Measurements from ENCODE around the gene COX20. TPM values are rescaled to one million over a fixed set of nuclear protein-coding genes. Genes with fewer than 3 reads are reported as not detected.

Gene COX20
- total RNA-seq, 2 experiments from 2014 or later, result 22.2 to 22.9 TPM

- Mint-ChIP-seq H3K4me1 (peaks cover 82% of the 10 kb centered on the region), H3K27ac (peak overlapping the region; percentile 48), H3K9me3 (no peaks in the 10 kb centered on the region), H3K36me3 (ENCODE audit: low read depth) (peaks cover 91% of the 10 kb centered on the region), H3K27me3 (no peaks in the 10 kb centered on the region), H3K4me3 (no peak overlapping the region)
- CTCF ChIA-PET, result interaction anchor here (1.3 to 9.1 kb wide), 2 partner anchors 22 to 184 kb away, joined by 8 to 92 read pairs; partner anchors contain the start of gene COX20
- POLR2A ChIA-PET, result interaction anchor here (7.7 to 21.6 kb wide), 2 partner anchors 6 to 18 kb away, joined by 131 to 925 read pairs; partner anchors contain the start of gene COX20
- no peak for DNase-seq
These were observed 22.9 kb downstream of the COX20 start for GRCh38 chr1:244858357-244858756.

GRCh38 chr1:244860078-244860477 lies 24.6 kb downstream of the COX20 start:
- ChIA-PET CTCF (interaction anchor here (0.9 to 9.1 kb wide), 3 partner anchors 24 to 183 kb away, joined by 4 to 92 read pairs (median 6); partner anchors contain the start of gene COX20), POLR2A (interaction anchor here (0.8 to 21.6 kb wide), 4 partner anchors 7 to 109 kb away, joined by 3 to 925 read pairs (median 138); partner anchors contain the start of gene COX20)
- H3K9me3 Mint-ChIP-seq, result no peaks in the 10 kb centered on the region
- peak overlapping the region; percentile 81 for H3K4me3 Mint-ChIP-seq
- H3K36me3 Mint-ChIP-seq (ENCODE audit: low read depth), result peaks cover 84% of the 10 kb centered on the region
- peaks cover 69% of the 10 kb centered on the region for H3K4me1 Mint-ChIP-seq
- DNase-seq, result no peak
- no peaks in the 10 kb centered on the region for H3K27me3 Mint-ChIP-seq
- peak overlapping the region; percentile 8 for H3K27ac Mint-ChIP-seq

- peak overlapping the region; percentile 70 for H3K27ac Mint-ChIP-seq
- H3K4me1 Mint-ChIP-seq, result peaks cover 68% of the 10 kb centered on the region
- H3K9me3 Mint-ChIP-seq, result no peaks in the 10 kb centered on the region
- no peak for DNase-seq
- H3K36me3 Mint-ChIP-seq (ENCODE audit: low read depth), result peaks cover 74% of the 10 kb centered on the region
- ChIA-PET CTCF (interaction anchor here (1.3 to 9.1 kb wide), 6 partner anchors 8 to 182 kb away, joined by 4 to 92 read pairs (median 7); partner anchors contain the start of gene COX20), POLR2A (interaction anchor here (2.0 to 21.6 kb wide), 5 partner anchors 8 to 181 kb away, joined by 5 to 925 read pairs (median 131); partner anchors contain the start of gene COX20)
- H3K4me3 Mint-ChIP-seq, result peak overlapping the region; percentile 81
- H3K27me3 Mint-ChIP-seq, result no peaks in the 10 kb centered on the region
These were observed 25.6 kb downstream of the COX20 start for GRCh38 chr1:244860914-244861610.

GRCh38 chr1:244861683-244862082 lies 26.2 kb downstream of the COX20 start:
- no peaks in the 10 kb centered on the region for H3K9me3 Mint-ChIP-seq
- H3K27ac Mint-ChIP-seq, result peak overlapping the region; percentile 70
- POLR2A ChIA-PET, result interaction anchor here (1.2 to 21.6 kb wide), 6 partner anchors 9 to 181 kb away, joined by 3 to 925 read pairs (median 72); partner anchors contain the start of gene COX20
- CTCF ChIA-PET, result interaction anchor here (0.8 to 9.1 kb wide), 8 partner anchors 8 to 703 kb away, joined by 3 to 92 read pairs (median 5); partner anchors contain the start of gene COX20
- peaks cover 67% of the 10 kb centered on the region for H3K36me3 Mint-ChIP-seq (ENCODE audit: low read depth)
- peak overlapping the region; percentile 81 for H3K4me3 Mint-ChIP-seq
- DNase-seq, result no peak
- H3K4me1 Mint-ChIP-seq, result peaks cover 66% of the 10 kb centered on the region
- no peaks in the 10 kb centered on the region for H3K27me3 Mint-ChIP-seq

- H3K4me1 Mint-ChIP-seq, result peaks cover 61% of the 10 kb centered on the region
- no peaks in the 10 kb centered on the region for H3K27me3 Mint-ChIP-seq
- H3K9me3 Mint-ChIP-seq, result no peaks in the 10 kb centered on the region
- peak overlapping the region; percentile 81 for H3K4me3 Mint-ChIP-seq
- DNase-seq, result no peak
- POLR2A ChIA-PET, result interaction anchor here (1.1 to 21.6 kb wide), 9 partner anchors 8 to 411 kb away, joined by 3 to 925 read pairs (median 11); partner anchors contain the start of genes ADSS2 and COX20
- H3K27ac Mint-ChIP-seq, result peak overlapping the region; percentile 91
- CTCF ChIA-PET, result interaction anchor here (0.8 to 9.1 kb wide), 8 partner anchors 9 to 703 kb away, joined by 3 to 92 read pairs (median 5); partner anchors contain the start of gene COX20
- H3K36me3 Mint-ChIP-seq (ENCODE audit: low read depth), result peaks cover 61% of the 10 kb centered on the region
These were observed 26.9 kb downstream of the COX20 start for GRCh38 chr1:244862354-244862698.

GRCh38 chr1:244862699-244863490 lies 27.4 kb downstream of the COX20 start:
- CTCF ChIA-PET, result interaction anchor here (0.9 to 9.1 kb wide), 8 partner anchors 9 to 180 kb away, joined by 3 to 92 read pairs (median 6); partner anchors contain the start of gene COX20
- Mint-ChIP-seq H3K27ac (peak overlapping the region; percentile 92), H3K4me1 (peaks cover 56% of the 10 kb centered on the region), H3K9me3 (no peaks in the 10 kb centered on the region), H3K36me3 (ENCODE audit: low read depth) (peaks cover 55% of the 10 kb centered on the region), H3K27me3 (no peaks in the 10 kb centered on the region), H3K4me3 (peak overlapping the region; percentile 81)
- POLR2A ChIA-PET, result interaction anchor here (1.0 to 21.6 kb wide), 15 partner anchors 8 to 412 kb away, joined by 3 to 925 read pairs (median 5); partner anchors contain the start of genes ADSS2, COX20 and DESI2
- peak; percentile 94 for DNase-seq

GRCh38 chr1:244863491-244864252 lies 28.2 kb downstream of the COX20 start:
- Mint-ChIP-seq H3K36me3 (ENCODE audit: low read depth) (peaks cover 48% of the 10 kb centered on the region), H3K4me3 (peak overlapping the region; percentile 81), H3K27ac (peak overlapping the region; percentile 94), H3K9me3 (no peaks in the 10 kb centered on the region), H3K4me1 (peaks cover 48% of the 10 kb centered on the region), H3K27me3 (no peaks in the 10 kb centered on the region)
- CTCF ChIA-PET, result interaction anchor here (1.1 to 9.1 kb wide), 8 partner anchors 10 to 293 kb away, joined by 3 to 92 read pairs (median 6); partner anchors contain the start of gene COX20
- POLR2A ChIA-PET, result interaction anchor here (0.7 to 21.6 kb wide), 22 partner anchors 11 to 539 kb away, joined by 3 to 925 read pairs (median 4); partner anchors contain the start of genes ADSS2, CATSPERE, COX20 and DESI2
- no peak for DNase-seq

- no peaks in the 10 kb centered on the region for H3K9me3 Mint-ChIP-seq
- peaks cover 41% of the 10 kb centered on the region for H3K36me3 Mint-ChIP-seq (ENCODE audit: low read depth)
- H3K4me3 Mint-ChIP-seq, result peak within 1 kb of the TSS; percentile 81
- peaks cover 42% of the 10 kb centered on the region for H3K4me1 Mint-ChIP-seq
- peak; percentile 96 for DNase-seq
- no peaks in the 10 kb centered on the region for H3K27me3 Mint-ChIP-seq
- POLR2A ChIA-PET, result interaction anchor here (0.7 to 21.6 kb wide), 25 partner anchors 10 to 540 kb away, joined by 3 to 925 read pairs (median 4); partner anchors contain the start of genes ADSS2, CATSPERE, COX20 and DESI2
- H3K27ac Mint-ChIP-seq, result peak within 1 kb of the TSS; percentile 94
- CTCF ChIA-PET, result interaction anchor here (0.6 to 9.1 kb wide), 10 partner anchors 11 to 292 kb away, joined by 3 to 92 read pairs (median 5); partner anchors contain the start of gene COX20
These were observed 29.0 kb downstream of the COX20 start, which contains the start of gene HNRNPU for GRCh38 chr1:244864253-244865027. TSS of gene HNRNPU (minus strand) at chr1:244864543. CDS start at chr1:244864307, 236 bp downstream.

GRCh38 chr1:244865028-244865371 lies 29.5 kb downstream of the COX20 start:
- POLR2A ChIA-PET, result interaction anchor here (0.8 to 21.6 kb wide), 15 partner anchors 8 to 540 kb away, joined by 3 to 925 read pairs (median 4); partner anchors contain the start of genes ADSS2, COX20 and DESI2
- CTCF ChIA-PET, result interaction anchor here (0.9 to 9.1 kb wide), 6 partner anchors 29 to 178 kb away, joined by 3 to 92 read pairs (median 8); partner anchors contain the start of gene COX20
- Mint-ChIP-seq H3K9me3 (no peaks in the 10 kb centered on the region), H3K4me1 (peaks cover 37% of the 10 kb centered on the region), H3K4me3 (peak overlapping the region; percentile 81), H3K27me3 (no peaks in the 10 kb centered on the region), H3K27ac (peak overlapping the region; percentile 94), H3K36me3 (ENCODE audit: low read depth) (peaks cover 35% of the 10 kb centered on the region)
- peak; percentile 36 for DNase-seq

- peaks cover 27% of the 10 kb centered on the region for H3K36me3 Mint-ChIP-seq (ENCODE audit: low read depth)
These were observed 30.4 kb downstream of the COX20 start for GRCh38 chr1:244865820-244866219.

More at GRCh38 chr1:244865820-244866219, 30.4 kb downstream of the COX20 start:
- POLR2A ChIA-PET, result interaction anchor here (1.6 to 21.6 kb wide), 5 partner anchors 9 to 104 kb away, joined by 4 to 925 read pairs (median 131); partner anchors contain the start of gene COX20
- peak overlapping the region; percentile 2 for H3K4me3 Mint-ChIP-seq
- DNase-seq, result no peak
- H3K27me3 Mint-ChIP-seq, result no peaks in the 10 kb centered on the region
- CTCF ChIA-PET, result interaction anchor here (6.7 to 9.1 kb wide), 2 partner anchors 29 to 177 kb away, joined by 43 to 92 read pairs; partner anchors contain the start of gene COX20
- H3K27ac Mint-ChIP-seq, result peak overlapping the region; percentile 19
- H3K4me1 Mint-ChIP-seq, result peaks cover 29% of the 10 kb centered on the region
- no peaks in the 10 kb centered on the region for H3K9me3 Mint-ChIP-seq
